ENCODE measurements around the gene ZBTB7C. TPM values are rescaled to one million over a fixed set of nuclear protein-coding genes. Genes with fewer than 3 reads are reported as not detected.

The ZBTB7C gene
- total and polyA plus RNA-seq, 2 of the 4 experiments (the other 2 are of a cell fraction): not detected

DNA sequence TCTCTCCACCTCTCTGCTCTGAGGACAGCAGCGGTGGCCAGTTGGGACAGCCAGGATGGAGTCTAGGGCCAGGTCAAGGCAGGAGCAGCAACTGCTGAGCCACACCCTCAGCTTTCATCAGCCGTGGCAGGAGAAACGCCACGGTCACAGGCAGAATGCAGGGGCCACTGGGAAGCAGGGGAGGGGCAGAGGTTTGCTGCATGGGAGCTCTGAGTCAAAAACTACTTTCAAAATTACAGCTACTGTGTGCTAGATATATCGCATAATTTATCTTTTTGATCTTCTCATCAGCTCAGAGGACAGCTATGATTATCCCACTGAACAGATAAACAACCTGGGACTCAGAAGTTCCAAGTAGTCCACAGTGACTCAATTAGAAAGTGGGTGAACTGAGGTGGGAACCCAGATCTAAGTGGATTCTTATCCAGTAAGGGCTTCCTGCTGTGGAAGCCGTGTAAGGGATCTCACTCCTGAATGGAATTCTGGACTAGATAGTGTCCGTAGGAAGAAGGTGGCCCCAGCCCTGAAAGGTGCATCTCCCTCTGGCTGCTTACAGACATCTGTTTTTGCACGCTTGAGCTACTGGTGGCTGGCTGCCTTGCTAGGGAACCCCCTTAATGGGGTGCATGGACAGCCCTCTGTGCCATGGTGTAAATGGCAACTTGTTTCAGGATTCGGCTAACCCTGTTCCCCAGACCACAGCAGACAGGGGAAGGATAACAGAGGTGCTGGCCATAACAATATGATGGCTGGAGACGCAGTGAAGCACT is 284.1 kb downstream of the ZBTB7C start:
- DNase-seq (no peak), ATAC-seq (ENCODE audit: low read depth) (no peak)
- dilution Hi-C loops (cut with HindIII; ENCODE audit: low sequenced_read_pairs, unreplicated experiment): no loop called here
- Histone ChIP-seq H3K9me3 (ENCODE audit: control insufficient read depth, insufficient read depth, low read length) (no peaks in the 10 kb centered on the region), H2AK9ac (replicated peaks; ENCODE audit: low read depth, low read length, poor library complexity) (no peak overlapping the region), H3K9me1 (ENCODE audit: insufficient read depth, low read length) (no peaks in the 10 kb centered on the region), H3K79me1 (ENCODE audit: low read depth in 1 of 2, low read length in 2 of 2) (no peaks in the 10 kb centered on the region), H4K8ac (ENCODE audit: low read depth in 2 of 2, low read length in 2 of 2) (no peak overlapping the region), H3K18ac (ENCODE audit: low read depth, low read length) (no peak overlapping the region), H4K91ac (ENCODE audit: insufficient read depth, low read depth, low read length) (no peak overlapping the region), H3K14ac (replicated peaks; ENCODE audit: low read depth, low read length) (no peak overlapping the region), H3K56ac (ENCODE audit: extremely low read depth, insufficient read depth, low read length) (no peak overlapping the region), H4K5ac (ENCODE audit: low read depth, low read length) (no peak overlapping the region), H4K20me1 (ENCODE audit: insufficient read depth, low read length) (no peaks in the 10 kb centered on the region), H3K4me3 (ENCODE audit: insufficient read depth, low read depth, low read length) (no peak overlapping the region), H2AK5ac (ENCODE audit: low read depth, low read length) (no peak overlapping the region), H3K4me2 (ENCODE audit: low read depth, low read length) (no peak overlapping the region), H3K4ac (ENCODE audit: low read depth, low read length) (no peak overlapping the region), H2BK120ac (ENCODE audit: low read depth, low read length) (no peak overlapping the region), H2AFZ (replicated peaks; ENCODE audit: low read length, poor library complexity) (no peak overlapping the region), H3K4me1 (ENCODE audit: control insufficient read depth, insufficient read depth, low read length) (no peaks in the 10 kb centered on the region), H3K27ac (ENCODE audit: insufficient read depth, low read length) (no peak overlapping the region), H2BK15ac (ENCODE audit: low read depth, low read length) (no peak overlapping the region), H3K27me3 (ENCODE audit: control insufficient read depth, insufficient read depth, low read length) (peaks cover 8% of the 10 kb centered on the region), H3K36me3 (ENCODE audit: control insufficient read depth, insufficient read depth, low read length) (no peaks in the 10 kb centered on the region), H2BK20ac (ENCODE audit: low read depth, low read length) (no peak overlapping the region), H3K23ac (ENCODE audit: low read depth, low read length) (no peak overlapping the region), H2BK5ac (ENCODE audit: low read depth, low read length, poor library complexity, severe bottlenecking) (no peak overlapping the region), H3K9ac (ENCODE audit: low read depth, low read length) (no peak overlapping the region)
- ChIA-PET CTCF (no interaction called here), POLR2A (ENCODE audit: unreplicated experiment) (no interaction called here)
- BruUV-seq (replicated peaks): no TSS peak
- in situ Hi-C loops (cut with MboI; ENCODE audit: low sequenced_read_pairs): no loop called here
- intact Hi-C loops (cut with micrococcal nuclease): no loop called here
- TF ChIP-seq RCOR1 (IDR thresholded peaks at IDR 0.05; ENCODE audit: insufficient replicate concordance, low read length) (no peak), POLR2A (IDR thresholded peaks at IDR 0.05; ENCODE audit: low read depth, low read length) (no peak), RFX5 (IDR thresholded peaks at IDR 0.05; ENCODE audit: low read depth, low read length) (no peak), BHLHE40 (IDR thresholded peaks at IDR 0.05; ENCODE audit: low read depth, low read length) (no peak), NFE2L2 (IDR thresholded peaks at IDR 0.05; ENCODE audit: low read depth, low read length) (no peak), FOS (IDR thresholded peaks at IDR 0.05; ENCODE audit: low read depth, low read length) (no peak), SMC3 (IDR thresholded peaks at IDR 0.05; ENCODE audit: low read depth, low read length) (no peak), MXI1 (IDR thresholded peaks at IDR 0.05; ENCODE audit: borderline replicate concordance, low read depth, low read length) (no peak), RAD21 (IDR thresholded peaks at IDR 0.05; ENCODE audit: low read length) (no peak), CEBPB (IDR thresholded peaks at IDR 0.05; ENCODE audit: low read depth, low read length) (no peak), MAFK (IDR thresholded peaks at IDR 0.05; ENCODE audit: low read depth, low read length) (no peak), MAZ (IDR thresholded peaks at IDR 0.05; ENCODE audit: borderline replicate concordance, low read depth, low read length) (no peak), CHD1 (IDR thresholded peaks at IDR 0.05; ENCODE audit: low read depth, low read length) (no peak)
- TF ChIP-seq, protein P1, sequence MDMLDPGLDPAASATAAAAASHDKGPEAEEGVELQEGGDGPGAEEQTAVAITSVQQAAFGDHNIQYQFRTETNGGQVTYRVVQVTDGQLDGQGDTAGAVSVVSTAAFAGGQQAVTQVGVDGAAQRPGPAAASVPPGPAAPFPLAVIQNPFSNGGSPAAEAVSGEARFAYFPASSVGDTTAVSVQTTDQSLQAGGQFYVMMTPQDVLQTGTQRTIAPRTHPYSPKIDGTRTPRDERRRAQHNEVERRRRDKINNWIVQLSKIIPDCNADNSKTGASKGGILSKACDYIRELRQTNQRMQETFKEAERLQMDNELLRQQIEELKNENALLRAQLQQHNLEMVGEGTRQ (IDR thresholded peaks at IDR 0.05; ENCODE audit: low read depth, low read length): no peak
- TF ChIP-seq, protein P2, sequence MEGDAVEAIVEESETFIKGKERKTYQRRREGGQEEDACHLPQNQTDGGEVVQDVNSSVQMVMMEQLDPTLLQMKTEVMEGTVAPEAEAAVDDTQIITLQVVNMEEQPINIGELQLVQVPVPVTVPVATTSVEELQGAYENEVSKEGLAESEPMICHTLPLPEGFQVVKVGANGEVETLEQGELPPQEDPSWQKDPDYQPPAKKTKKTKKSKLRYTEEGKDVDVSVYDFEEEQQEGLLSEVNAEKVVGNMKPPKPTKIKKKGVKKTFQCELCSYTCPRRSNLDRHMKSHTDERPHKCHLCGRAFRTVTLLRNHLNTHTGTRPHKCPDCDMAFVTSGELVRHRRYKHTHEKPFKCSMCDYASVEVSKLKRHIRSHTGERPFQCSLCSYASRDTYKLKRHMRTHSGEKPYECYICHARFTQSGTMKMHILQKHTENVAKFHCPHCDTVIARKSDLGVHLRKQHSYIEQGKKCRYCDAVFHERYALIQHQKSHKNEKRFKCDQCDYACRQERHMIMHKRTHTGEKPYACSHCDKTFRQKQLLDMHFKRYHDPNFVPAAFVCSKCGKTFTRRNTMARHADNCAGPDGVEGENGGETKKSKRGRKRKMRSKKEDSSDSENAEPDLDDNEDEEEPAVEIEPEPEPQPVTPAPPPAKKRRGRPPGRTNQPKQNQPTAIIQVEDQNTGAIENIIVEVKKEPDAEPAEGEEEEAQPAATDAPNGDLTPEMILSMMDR (conservative IDR thresholded peaks at IDR 0.05; ENCODE audit: low read depth, low read length): no peak
- TF ChIP-seq, protein P3, sequence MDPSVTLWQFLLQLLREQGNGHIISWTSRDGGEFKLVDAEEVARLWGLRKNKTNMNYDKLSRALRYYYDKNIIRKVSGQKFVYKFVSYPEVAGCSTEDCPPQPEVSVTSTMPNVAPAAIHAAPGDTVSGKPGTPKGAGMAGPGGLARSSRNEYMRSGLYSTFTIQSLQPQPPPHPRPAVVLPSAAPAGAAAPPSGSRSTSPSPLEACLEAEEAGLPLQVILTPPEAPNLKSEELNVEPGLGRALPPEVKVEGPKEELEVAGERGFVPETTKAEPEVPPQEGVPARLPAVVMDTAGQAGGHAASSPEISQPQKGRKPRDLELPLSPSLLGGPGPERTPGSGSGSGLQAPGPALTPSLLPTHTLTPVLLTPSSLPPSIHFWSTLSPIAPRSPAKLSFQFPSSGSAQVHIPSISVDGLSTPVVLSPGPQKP (IDR thresholded peaks at IDR 0.05; ENCODE audit: borderline replicate concordance, low read depth, low read length): no peak
- WGBS, 2 experiments (ENCODE audit: extremely low coverage in 2 of 2, insufficient read length in 1 of 2): 80% methylated on average over 1 of the region's 10 CpGs; no CpG with 5 or more reads in 1 of the 2 experiments
